ENCODE measurements around the gene TRIM63. TPM values are rescaled to one million over a fixed set of nuclear protein-coding genes. Genes with fewer than 3 reads are reported as not detected.
A peak's percentile ranks its signal among the peaks of the same experiment; 100 is the strongest.

TRIM63 gene
- total RNA-seq, 1 donor from 2014 or later: not detected

GRCh38 chr1:26058052-26058595 is 9.3 kb downstream of the TRIM63 start:
- no peak for DNase-seq (ENCODE audit: low read depth in 2 of 2)

- no peak for DNase-seq (ENCODE audit: low read depth in 2 of 2)
Observed at GRCh38 chr1:26057189-26057588, 10.2 kb downstream of the TRIM63 start.

- DNase-seq (ENCODE audit: low read depth in 2 of 2): no peak
Observed at GRCh38 chr1:26055041-26055440, 12.4 kb downstream of the TRIM63 start.

GRCh38 chr1:26053718-26054560 is 13.5 kb downstream of the TRIM63 start:
- no peak for DNase-seq (ENCODE audit: low read depth in 2 of 2)

GRCh38 chr1:26050248-26050640 is 17.2 kb downstream of the TRIM63 start:
- DNase-seq (ENCODE audit: low read depth in 2 of 2): no peak

- no peak for DNase-seq (ENCODE audit: low read depth in 2 of 2)
Observed at GRCh38 chr1:26049531-26050247, 17.7 kb downstream of the TRIM63 start.

GRCh38 chr1:26047278-26047874 is 20.1 kb downstream of the TRIM63 start:
- DNase-seq (ENCODE audit: low read depth in 2 of 2): no peak

GRCh38 chr1:26046246-26047095 is 21.0 kb downstream of the TRIM63 start:
- no peak for DNase-seq (ENCODE audit: low read depth in 2 of 2)

GRCh38 chr1:26045722-26046245 is 21.6 kb downstream of the TRIM63 start, which contains the start of gene SLC30A2:
TSS of gene SLC30A2 (minus strand) at chr1:26046118. CDS start at chr1:26045896, 222 bp downstream.
- peak in 1 of 2 donors; percentile 28 for DNase-seq (ENCODE audit: low read depth in 2 of 2)

- no peak for DNase-seq (ENCODE audit: low read depth in 2 of 2)
Observed at GRCh38 chr1:26044971-26045721, 22.3 kb downstream of the TRIM63 start.

GRCh38 chr1:26044414-26044813 is 23.0 kb downstream of the TRIM63 start:
- no peak for DNase-seq (ENCODE audit: low read depth in 2 of 2)

GRCh38 chr1:26043765-26044164 is 23.7 kb downstream of the TRIM63 start:
- no peak for DNase-seq (ENCODE audit: low read depth in 2 of 2)

GRCh38 chr1:26041978-26042377 is 25.5 kb downstream of the TRIM63 start:
- DNase-seq (ENCODE audit: low read depth in 2 of 2): no peak

- DNase-seq (ENCODE audit: low read depth in 2 of 2): no peak
Observed at GRCh38 chr1:26041401-26041800, 26.0 kb downstream of the TRIM63 start.

- DNase-seq (ENCODE audit: low read depth in 2 of 2): no peak
Observed at GRCh38 chr1:26038904-26039303, 28.5 kb downstream of the TRIM63 start.

GRCh38 chr1:26038477-26038876 is 29.0 kb downstream of the TRIM63 start:
- DNase-seq (ENCODE audit: low read depth in 2 of 2): no peak

GRCh38 chr1:26037904-26038303 is 29.5 kb downstream of the TRIM63 start:
- DNase-seq (ENCODE audit: low read depth in 2 of 2): no peak

- DNase-seq (ENCODE audit: low read depth in 2 of 2): no peak
Observed at GRCh38 chr1:26036756-26037281, 30.6 kb downstream of the TRIM63 start.

GRCh38 chr1:26035959-26036755 is 31.3 kb downstream of the TRIM63 start:
- peak; percentile 71 to 81 for DNase-seq (ENCODE audit: low read depth in 2 of 2)

Data from lung microvascular endothelial cell (primary cell).